Activated naive CD8-positive, alpha-beta T cell treated with anti-CD3 and anti-CD28 coated beads, Interleukin-2, amount 50 U/mL, for 24 hours (primary cell): ENCODE results near the gene MYLK.

Experiments used
- ATAC-seq: fragments of 150-1000 bp; cut with Tn5 transposase; one replicate; pipeline ENCODE4 v1.10.0; 2021
- DNase-seq: peaks from one replicate; pipeline ENCODE4 v3.0.0; 2021
- H3K27ac Mint-ChIP-seq: one replicate; pipeline ENCODE4 v1.8.0; 2021; ENCODE audit warnings: mild to moderate bottlenecking, mixed read lengths
- H3K27me3 Mint-ChIP-seq: one replicate; pipeline ENCODE4 v1.8.0; 2021; ENCODE audit warnings: mixed read lengths
- H3K36me3 Mint-ChIP-seq: one replicate; pipeline ENCODE4 v1.8.0; 2021; ENCODE audit warnings: low read depth, mixed read lengths
- H3K4me1 Mint-ChIP-seq: one replicate; pipeline ENCODE4 v1.8.0; 2021; ENCODE audit warnings: mixed read lengths
- H3K4me3 Mint-ChIP-seq: one replicate; pipeline ENCODE4 v1.8.0; 2021; ENCODE audit warnings: mild to moderate bottlenecking, moderate library complexity, mixed read lengths
- H3K9me3 Mint-ChIP-seq: one replicate; pipeline ENCODE4 v1.8.0; 2021; ENCODE audit warnings: mixed read lengths

The MYLK gene

DNA sequence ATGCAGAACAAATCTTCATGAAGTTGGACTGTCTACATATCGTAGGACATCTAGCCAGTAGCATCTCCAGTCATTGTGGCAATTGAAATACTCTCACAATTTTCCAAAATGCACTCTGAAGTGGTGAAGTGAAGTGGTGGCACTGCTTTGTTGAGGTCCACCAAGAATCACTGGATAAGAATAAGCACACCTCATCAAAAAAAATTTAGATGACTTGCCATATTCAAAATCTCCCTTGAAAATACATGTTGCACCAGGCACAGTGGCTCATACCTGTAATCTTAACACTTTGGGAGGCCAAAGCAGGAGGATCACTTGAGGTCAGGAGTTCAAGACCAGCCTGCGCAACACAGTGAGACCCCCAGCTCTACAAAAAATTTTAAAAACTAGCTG is 312.2 kb downstream of the MYLK start:
- no peaks in the 10 kb centered on the region for H3K27me3 Mint-ChIP-seq
- H3K36me3 Mint-ChIP-seq: peaks cover 11% of the 10 kb centered on the region

DNA sequence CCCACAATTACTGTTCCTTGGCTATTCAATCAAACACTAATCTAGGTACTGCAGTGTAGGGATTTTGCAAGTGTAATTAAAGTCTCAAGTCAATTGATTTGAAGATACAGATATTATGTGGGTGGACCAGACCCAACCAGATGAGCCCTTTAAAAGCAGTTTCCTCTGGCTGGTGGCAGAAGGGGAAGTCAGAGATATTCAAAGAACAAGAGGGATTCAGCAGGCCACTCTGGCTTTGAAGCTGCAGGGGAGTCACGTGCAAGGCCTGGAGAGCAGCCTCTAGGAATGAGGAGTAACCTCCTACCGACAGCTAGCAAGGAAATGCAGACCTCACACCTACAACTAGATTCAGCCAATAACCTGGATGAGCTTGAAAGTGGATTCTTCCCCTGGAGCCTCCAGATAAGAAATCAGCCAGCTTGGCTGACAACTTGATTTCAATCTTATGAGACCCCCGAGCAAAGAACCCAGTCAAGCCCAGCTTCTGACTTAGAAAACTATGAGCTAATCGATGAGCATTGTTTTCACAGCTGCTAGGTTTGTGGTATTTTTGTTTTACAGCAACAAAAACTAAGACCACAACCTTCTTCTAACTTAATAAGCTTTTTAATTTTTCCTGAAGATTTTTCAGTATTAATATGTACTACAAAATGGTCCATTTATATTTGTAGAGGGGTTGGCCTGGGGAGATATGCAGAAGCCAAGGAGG is 312.7 kb downstream of the MYLK start:
- no peak overlapping the region for H3K4me3 Mint-ChIP-seq
- no peak overlapping the region for H3K27ac Mint-ChIP-seq
- peaks cover 35% of the 10 kb centered on the region for H3K4me1 Mint-ChIP-seq
- peaks cover 8% of the 10 kb centered on the region for H3K36me3 Mint-ChIP-seq
- no peaks in the 10 kb centered on the region for H3K9me3 Mint-ChIP-seq
- ATAC-seq (no peak), DNase-seq (no peak)
- H3K27me3 Mint-ChIP-seq: no peaks in the 10 kb centered on the region

More for the DNA sequence above, 312.2 kb downstream of the MYLK start:
- no peaks in the 10 kb centered on the region for H3K9me3 Mint-ChIP-seq
- no peak overlapping the region for H3K4me3 Mint-ChIP-seq
- DNase-seq (no peak), ATAC-seq (no peak)
- peaks cover 40% of the 10 kb centered on the region for H3K4me1 Mint-ChIP-seq
- H3K27ac Mint-ChIP-seq: no peak overlapping the region

DNA sequence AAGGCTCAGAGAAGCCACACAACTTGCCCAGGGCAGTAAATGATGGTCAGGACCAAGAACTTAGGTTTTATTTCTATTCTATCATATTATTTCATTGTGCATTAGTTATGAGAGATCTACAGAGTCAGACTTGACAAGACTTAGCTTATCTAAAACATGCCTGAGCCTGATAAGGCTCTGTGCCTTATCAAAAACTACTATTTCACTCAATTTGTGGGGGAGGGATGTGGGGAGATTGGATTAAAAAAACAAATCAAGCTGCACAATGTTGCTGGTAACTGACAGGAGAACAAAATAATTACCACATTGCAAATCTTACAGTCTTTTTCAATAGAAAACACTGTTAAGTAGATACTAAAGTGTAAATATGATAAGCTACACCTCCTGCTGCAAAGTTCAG is 315.3 kb downstream of the MYLK start:
- DNase-seq (no peak), ATAC-seq (no peak)
- Mint-ChIP-seq H3K36me3 (peaks cover 8% of the 10 kb centered on the region), H3K4me1 (peaks cover 22% of the 10 kb centered on the region), H3K27ac (no peak overlapping the region), H3K4me3 (no peak overlapping the region), H3K9me3 (no peaks in the 10 kb centered on the region), H3K27me3 (no peaks in the 10 kb centered on the region)

DNA sequence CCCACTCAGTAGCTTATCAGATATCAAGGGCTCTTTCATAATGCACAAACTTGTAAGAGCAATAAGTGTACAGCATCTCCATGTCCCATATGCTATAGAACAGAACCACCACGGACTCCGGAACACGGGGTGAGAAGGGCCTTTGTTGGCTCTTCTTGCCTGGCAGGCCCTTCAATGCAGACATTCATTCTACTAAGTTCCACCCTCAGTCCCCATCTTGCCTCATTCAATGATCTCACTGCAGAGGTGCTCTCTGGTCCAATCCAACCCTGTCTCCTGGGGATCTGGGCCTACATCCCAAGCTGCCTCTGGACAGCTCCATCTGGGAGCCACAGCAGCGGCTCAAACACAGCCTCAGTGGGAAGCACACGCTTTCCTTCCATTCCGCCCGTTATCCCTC is 316.1 kb downstream of the MYLK start:
- H3K9me3 Mint-ChIP-seq: no peaks in the 10 kb centered on the region
- H3K36me3 Mint-ChIP-seq: peaks cover 11% of the 10 kb centered on the region
- no peak overlapping the region for H3K27ac Mint-ChIP-seq
- peaks cover 21% of the 10 kb centered on the region for H3K4me1 Mint-ChIP-seq
- H3K27me3 Mint-ChIP-seq: no peaks in the 10 kb centered on the region
- ATAC-seq (no peak), DNase-seq (no peak)
- no peak overlapping the region for H3K4me3 Mint-ChIP-seq

DNA sequence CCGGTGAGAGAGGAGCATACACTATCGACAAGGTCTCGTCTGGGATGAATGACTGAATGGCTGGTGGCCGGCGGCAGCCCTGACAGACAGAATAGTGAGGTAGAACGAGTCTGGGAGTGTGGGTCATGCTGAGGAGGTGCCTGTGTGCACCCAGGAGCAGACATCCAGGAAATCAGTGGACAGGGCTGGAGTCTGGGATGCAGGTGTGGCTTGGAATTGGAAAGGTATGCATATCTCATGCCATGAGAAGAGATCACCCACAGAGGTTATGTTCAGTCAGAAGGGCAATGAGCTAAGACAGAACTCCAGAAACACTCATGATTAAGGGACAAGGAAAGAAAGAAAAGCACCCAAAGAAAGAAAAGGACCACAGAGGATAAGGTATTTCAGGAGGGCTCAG is 320.1 kb downstream of the MYLK start:
- H3K4me1 Mint-ChIP-seq: peaks cover 13% of the 10 kb centered on the region
- ATAC-seq (no peak), DNase-seq (no peak)
- H3K36me3 Mint-ChIP-seq: peaks cover 8% of the 10 kb centered on the region
- no peaks in the 10 kb centered on the region for H3K27me3 Mint-ChIP-seq
- H3K4me3 Mint-ChIP-seq: no peak overlapping the region
- H3K9me3 Mint-ChIP-seq: no peaks in the 10 kb centered on the region
- no peak overlapping the region for H3K27ac Mint-ChIP-seq

DNA sequence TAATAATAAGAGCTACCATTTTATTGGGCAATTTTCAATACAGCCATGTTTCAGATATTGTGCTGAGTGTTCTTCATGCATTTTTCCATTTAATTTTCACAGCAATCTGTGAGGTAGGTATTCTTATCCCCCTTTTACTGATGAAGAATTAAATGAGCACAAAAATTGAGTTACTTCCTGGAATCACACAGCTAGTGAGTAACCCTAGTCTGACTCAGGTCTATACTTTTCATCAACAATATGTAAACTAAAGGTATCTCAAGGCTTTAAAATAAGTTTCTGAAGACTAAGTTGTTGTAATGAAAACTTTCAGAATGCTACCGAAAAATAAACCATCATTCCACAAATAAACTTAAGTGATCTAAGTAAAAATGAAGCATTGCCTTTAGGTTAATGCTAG is 321.6 kb downstream of the MYLK start:
- Mint-ChIP-seq H3K9me3 (no peaks in the 10 kb centered on the region), H3K27ac (no peak overlapping the region), H3K27me3 (no peaks in the 10 kb centered on the region), H3K4me1 (peaks cover 13% of the 10 kb centered on the region), H3K36me3 (peaks cover 2% of the 10 kb centered on the region), H3K4me3 (no peak overlapping the region)
- ATAC-seq: no peak
- DNase-seq: no peak

DNA sequence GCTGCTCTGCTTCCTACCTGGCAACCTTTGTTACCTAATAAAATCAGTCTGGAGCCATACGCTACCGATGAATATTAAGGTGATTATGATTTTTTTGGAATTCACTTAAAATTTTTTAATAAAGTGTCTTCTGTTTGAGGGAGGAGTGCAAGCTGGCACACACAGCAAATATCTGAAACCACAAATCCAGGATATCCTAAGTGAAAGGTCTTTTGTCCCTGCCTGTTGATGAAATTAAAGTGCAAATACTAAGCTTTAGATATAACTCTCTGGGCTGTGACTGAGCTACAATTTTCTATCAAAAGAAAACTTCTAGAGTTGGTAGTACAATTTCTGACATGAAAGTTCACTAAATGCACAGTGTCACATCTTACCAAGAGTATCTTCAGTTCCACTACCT is 322.9 kb downstream of the MYLK start:
- no peak for DNase-seq
- H3K36me3 Mint-ChIP-seq: peaks cover 9% of the 10 kb centered on the region
- H3K9me3 Mint-ChIP-seq: no peaks in the 10 kb centered on the region
- H3K4me1 Mint-ChIP-seq: peaks cover 13% of the 10 kb centered on the region
- H3K27me3 Mint-ChIP-seq: no peaks in the 10 kb centered on the region
- H3K27ac Mint-ChIP-seq: no peak overlapping the region
- no peak for ATAC-seq
- no peak overlapping the region for H3K4me3 Mint-ChIP-seq
